ENCODE measurements around the gene EDA.
"Not testable (repeated sequence)": the region's sequence is repeated elsewhere in the genome, so short reads cannot be mapped to it uniquely, and the experiment has no call there.

Gene EDA

DNA sequence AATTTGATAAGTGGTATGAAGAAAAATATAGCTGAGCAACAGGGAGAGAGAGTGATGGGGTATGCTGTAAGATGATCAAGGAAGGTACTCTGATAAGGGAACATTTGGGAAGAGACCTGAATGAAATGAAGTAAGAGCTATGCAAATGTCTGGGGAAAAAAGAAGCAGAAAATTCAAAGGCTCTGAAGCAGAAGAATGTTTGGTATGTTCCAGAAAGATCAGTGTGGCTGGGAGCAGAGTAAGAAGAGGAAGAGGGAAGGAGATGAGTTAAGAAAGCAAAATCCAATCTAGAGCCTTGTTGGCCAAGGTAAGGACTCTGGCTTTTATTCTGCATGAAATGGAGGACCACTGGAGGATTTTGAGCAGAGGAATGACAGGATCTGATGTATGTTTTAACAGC is 343.8 kb downstream of the EDA start:
- no peak for DNase-seq (ENCODE audit: low read depth)

DNA sequence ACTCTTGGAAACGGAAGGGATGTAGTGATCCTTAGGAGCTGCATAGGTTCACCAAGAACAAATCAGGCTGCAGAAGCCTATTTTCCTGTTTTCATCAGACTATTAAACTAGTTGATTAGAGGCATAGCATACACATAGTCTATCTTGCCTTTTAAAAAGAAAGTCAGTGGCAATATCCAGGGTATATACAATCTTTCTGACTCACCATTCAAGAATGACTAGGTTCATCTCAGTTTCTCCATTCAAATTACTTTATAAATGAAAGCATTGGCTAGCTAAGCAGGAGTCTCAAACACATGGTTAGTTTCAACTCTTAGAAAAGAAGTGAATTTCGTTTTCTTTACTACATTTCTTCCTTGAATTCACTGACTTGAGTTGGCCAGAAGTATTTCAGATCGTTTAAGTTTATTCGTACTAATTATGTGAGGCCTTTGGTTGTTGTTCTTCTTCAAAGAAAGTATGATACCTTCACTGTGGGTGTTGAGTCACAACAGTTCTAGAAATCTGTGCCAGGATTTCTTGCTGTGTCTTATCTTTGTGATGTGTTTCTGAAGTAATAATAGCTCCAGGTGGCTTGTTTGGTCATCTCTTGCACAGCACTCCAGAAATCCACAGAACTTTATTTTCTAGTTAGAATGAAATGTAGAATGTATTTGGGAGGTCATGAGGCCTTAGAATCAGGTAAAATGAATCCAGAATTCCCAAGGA is 345.6 kb downstream of the EDA start:
- DNase-seq (ENCODE audit: low read depth): no peak

DNA sequence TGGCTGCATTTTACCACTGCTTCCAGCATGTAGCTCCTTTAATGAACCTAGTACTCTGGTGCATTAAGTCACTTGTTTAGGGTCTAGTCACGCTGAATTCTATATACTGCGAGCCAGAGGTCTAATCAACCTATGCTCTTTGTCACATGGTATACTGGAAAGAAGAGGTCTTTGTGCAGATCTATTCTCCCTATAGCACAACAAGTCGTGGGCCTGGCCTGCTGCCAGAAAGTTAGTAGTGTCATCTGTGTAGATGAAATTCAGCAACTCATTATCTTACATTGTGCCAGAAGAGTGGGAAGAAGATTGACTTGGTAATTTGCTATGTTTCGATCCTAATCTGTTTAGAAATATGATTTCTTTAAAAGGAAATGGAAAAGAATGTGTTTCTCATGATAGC is 353.0 kb downstream of the EDA start:
- DNase-seq (ENCODE audit: low read depth): no peak

DNA sequence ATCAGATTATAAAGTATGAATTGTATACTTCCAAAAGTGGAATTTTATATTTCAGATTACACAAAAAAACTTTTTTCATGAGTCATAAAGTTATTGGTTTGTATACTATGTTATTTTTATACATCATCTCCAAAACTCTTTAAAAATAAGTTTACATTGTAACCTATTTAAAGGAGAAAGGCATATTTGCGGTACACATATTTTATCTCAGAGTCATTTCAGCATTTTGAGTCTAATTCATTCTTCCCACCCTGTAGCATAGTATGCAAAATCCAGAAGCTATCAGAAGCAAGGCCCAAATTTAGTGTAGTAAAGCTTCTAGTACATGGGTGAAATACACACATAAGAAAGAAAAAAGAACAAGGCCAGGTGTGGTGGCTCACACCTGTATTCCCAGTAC is 353.5 kb downstream of the EDA start:
- no peak for DNase-seq (ENCODE audit: low read depth)

DNA sequence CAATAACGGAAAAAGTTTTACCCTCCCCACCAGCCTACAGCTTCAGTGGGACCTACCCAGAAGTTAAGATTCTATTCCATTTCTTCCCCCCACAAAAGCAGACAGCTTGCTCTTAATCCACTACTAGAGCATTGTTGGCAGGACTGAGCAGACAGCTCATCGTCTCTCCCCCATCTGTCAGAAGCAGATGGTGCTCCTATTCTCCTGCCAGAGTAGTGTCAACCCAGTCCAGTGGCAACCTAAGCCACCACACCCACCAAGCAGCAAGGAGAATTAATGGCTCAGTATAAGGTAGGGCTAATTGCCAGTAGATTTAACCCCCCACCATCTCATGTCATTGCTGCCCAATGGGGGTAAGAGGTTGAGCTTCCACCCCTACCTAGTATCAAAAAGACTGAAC is 371.8 kb downstream of the EDA start:
- no peak for DNase-seq (ENCODE audit: low read depth)

DNA sequence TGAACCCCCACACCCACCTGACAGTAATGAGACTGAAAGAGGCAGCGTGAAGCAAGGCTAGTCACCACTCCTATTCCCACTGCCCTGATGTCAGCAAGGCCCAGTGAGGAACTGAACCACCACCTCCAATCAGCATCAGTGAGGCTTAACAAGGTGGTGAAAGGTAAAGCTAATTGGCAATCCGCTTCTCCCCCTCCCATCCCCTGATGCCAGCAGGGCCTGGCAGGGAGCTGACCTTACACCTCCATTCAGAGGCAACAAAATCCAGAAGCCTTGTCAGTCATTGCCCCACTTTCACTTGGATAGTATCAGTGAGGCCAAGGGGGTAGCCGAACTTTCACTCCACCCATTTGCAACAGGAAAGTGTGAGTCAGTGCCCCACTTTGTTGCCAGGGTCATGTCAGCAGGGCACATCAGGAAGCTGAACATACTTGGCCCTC is 373.1 kb downstream of the EDA start:
- DNase-seq (ENCODE audit: low read depth): no peak

DNA sequence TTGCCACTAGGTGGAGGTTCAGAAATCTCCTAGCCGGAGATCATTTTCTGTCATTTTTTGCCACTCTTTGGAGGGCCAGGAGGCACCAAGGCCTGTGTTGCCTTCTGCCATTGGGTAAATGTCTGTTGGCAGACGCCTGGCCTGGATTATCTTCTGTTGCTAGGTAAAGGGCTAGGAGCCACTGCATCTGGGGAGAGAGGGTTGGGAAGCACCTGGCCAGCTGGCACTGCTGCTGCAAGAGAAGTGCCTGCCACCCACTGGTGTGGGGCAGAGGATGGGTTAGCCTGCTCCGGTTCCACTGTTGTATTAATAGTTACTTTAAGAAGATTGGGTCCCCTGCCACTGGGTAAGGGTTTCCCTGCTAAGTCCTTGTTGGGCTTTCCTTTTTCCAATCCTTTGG is 375.8 kb downstream of the EDA start:
- no peak for DNase-seq (ENCODE audit: low read depth)

DNA sequence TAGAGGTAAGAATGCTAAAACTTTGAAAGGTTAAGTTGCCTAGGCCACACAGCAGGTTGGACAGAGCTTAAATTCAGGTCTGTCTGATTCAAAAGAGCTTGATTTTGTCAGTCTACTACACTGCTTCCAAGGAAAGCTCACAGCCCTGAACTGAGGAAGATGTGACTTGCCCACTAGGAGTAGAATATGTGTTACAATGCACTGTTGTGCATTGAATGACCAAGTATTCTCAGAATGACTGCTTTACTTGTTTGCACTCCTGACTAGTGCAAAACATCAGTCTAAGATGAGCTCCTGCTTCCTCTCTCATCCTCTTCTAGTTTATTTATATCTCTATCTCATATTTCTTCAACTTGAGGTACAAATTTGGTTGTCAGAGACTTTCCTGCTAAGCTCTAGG is 377.6 kb downstream of the EDA start:
- DNase-seq (ENCODE audit: low read depth): no peak

DNA sequence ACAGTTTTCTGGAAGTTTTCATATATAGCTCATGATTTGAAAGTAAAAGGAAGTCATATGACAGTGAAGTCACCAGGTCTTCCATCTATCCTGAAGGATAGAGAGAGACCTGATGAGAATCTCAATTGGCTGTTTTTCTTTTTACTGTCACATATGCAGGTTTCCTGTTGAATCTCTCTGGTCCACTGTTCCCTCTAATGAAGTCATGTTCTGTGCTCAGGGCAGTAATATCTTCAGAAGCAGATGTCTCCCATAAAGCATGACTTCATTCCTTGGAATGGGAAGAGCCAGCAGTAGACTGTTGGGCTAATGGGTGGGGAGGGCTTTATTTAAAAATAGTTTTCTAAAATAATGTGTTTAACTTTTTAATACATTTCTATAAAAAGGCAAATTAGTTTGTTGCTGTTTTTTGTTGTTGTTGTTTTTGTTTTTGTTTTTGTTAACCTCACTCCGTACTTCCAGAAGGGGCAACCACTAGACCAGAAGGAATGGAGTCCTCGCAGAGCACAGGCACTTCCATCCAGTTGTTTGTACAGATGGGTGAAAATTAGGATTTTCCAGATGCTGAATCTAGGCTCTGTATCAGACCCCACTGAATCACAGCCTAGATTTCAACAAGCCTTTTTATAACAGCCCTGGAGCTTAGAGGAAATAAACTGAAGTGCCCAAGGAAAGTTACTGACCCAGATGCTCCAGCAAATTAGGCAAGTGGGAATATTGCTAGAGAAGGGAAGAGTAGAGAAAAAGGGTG is 379.6 kb downstream of the EDA start:
- no peak for DNase-seq (ENCODE audit: low read depth)

DNA sequence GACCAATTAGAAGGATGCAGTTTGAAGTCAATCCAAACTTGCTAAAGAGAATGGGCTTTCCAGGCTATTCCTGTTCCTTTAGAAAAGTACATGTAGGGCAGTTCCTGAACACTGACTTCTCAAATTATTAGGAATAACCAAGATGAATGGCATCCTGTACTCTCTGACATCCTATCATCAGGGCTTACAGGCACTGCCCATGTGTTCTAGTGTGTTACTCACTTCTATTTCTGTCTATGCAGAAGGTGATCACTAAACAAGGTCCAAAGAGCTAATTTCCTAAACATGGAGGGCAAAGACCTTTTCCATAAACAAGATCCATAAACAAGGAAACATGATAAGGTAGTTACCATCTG is 380.2 kb downstream of the EDA start:
- DNase-seq (ENCODE audit: low read depth): no peak

DNA sequence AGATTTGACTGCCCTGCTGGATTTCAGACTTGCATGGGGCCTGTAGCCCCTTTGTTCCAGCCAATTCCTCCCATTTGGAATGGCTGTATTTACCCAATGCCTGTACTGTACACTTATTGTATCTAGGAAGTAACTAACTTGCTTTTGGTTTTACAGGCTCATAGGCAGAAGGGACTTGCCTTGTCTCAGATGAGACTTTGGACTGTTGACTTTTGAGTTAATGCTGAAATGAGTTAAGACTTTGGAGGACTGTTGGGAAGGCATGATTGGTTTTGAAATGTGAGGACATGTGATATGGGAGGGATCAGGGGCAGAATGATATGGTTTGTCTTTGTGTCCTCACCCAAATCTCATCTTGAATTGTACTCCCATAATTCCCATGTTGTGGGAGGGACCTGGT is 382.4 kb downstream of the EDA start:
- not testable (repeated sequence) for DNase-seq (ENCODE audit: low read depth)

DNA sequence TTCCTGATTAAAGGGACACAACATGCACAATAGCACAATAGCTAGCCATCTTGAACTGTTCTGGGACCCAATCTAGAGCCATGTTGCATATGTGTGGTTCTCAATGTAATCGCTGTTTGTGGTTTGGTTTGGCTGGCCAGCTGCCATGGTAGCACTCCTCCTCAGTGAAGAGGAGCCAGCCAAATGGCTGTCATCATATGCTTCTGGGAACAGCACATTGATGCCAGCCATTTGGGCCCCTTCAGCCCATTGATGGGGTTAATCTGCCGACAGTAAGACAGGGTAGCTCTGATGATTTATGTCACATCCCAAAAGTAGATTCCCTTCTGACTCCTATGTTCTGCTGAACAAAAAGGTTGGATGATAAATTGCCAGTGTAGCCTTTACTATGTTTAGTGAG is 385.4 kb downstream of the EDA start:
- no peak for DNase-seq (ENCODE audit: low read depth)

DNA sequence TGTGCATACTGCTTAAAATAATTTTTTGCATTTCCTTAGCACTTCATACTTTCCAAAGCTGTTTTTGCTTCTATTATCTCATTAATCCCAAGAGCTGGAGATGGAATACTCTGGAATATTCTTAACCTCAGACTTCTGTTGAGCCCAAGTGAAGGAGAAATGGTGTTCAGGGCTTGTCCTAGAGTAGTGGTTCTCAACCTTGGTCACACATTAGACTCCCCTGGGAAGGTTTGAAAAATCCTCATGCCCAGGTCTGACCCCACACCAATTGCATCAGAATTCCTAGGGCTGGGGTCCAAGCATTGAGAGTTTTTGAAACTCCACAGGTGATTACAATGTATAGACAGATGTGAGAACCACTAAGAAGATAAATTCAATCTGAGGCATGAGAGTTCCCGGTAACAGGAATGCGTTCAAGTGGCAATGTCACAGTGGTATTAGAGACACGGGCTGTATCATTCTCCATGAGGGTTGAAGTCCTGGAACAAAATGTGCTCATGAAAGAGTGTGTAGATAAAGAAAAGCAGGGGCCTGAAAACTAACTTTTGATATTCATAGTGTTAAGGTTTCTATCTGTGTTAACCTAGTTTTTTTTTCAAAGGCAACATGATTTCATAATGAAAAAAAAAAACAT is 385.9 kb downstream of the EDA start:
- no peak for DNase-seq (ENCODE audit: low read depth)

DNA sequence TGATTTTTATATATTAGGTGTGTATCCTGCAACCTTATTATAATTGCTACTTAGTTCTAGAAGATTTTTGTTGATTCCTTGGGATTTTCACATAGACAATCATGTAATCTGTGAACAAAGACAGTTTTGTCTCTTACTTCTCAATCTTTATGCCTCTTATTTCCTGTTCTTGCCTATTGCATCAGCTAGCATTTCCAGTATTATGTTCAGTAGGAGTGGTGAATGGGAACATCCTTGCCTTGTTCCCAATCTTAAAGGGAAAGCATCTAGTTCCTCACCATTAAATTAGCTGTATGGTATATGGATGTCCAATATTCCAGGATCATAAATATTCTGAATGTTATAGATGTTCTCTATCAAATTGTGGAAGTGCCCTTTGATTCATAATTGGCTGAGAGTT is 392.0 kb downstream of the EDA start:
- no peak for DNase-seq (ENCODE audit: low read depth)

DNA sequence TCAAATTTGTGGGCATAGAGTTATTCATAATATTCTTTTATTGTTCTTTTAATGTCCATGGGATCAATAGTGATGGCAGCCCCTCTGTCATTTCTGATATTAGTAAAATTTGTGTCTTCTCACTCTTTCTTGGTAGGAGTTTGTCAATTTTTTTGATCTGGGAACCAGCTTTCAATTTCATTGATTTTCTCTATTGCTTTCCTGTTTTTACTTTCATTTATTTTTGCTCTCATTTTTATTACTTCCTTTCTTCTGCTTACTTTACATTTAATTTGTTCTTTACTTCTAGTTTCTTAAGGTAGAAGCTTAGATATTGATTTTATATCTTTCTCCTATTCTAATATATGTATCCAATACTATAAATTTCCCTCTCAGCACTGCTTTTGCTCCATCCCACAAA is 393.1 kb downstream of the EDA start:
- DNase-seq (ENCODE audit: low read depth): no peak

DNA sequence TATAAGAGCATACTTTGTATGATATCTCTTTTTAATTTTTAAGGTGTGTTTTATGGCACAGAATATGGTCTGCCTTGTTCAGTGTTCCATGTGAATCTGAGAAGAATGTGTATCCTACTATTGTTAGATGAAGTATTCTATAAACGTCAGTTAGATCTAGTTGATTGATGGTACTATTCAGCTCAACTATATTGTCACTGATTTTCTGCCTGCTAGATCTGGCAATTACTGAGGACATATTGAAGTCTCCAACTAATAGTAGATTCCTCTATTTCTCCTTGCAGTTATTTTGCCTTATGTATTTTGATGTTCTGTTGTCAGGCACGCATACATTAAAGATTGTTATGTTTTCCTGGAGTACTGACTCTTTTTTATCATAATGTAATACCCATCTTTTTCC is 394.1 kb downstream of the EDA start:
- DNase-seq (ENCODE audit: low read depth): no peak

DNA sequence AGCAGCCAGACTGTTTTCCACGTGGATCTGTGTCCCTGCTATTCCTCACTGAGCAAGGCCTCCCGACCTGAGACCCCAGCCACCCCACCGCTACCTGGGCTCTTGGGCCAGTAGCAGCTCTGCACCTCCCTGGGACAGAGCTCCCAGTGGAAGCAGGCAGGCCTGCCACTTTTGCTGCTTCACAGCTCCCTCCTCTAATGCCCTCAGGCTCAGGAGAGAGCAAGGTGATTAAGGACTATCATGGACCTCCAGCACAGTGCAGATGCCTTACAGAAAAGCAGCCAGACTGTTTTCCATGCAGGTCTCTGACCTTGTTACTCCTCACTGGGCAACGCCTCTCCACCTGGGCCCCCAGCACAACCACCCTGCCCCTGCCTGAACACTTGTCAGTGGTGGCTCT is 396.8 kb downstream of the EDA start:
- DNase-seq (ENCODE audit: low read depth): no peak

DNA sequence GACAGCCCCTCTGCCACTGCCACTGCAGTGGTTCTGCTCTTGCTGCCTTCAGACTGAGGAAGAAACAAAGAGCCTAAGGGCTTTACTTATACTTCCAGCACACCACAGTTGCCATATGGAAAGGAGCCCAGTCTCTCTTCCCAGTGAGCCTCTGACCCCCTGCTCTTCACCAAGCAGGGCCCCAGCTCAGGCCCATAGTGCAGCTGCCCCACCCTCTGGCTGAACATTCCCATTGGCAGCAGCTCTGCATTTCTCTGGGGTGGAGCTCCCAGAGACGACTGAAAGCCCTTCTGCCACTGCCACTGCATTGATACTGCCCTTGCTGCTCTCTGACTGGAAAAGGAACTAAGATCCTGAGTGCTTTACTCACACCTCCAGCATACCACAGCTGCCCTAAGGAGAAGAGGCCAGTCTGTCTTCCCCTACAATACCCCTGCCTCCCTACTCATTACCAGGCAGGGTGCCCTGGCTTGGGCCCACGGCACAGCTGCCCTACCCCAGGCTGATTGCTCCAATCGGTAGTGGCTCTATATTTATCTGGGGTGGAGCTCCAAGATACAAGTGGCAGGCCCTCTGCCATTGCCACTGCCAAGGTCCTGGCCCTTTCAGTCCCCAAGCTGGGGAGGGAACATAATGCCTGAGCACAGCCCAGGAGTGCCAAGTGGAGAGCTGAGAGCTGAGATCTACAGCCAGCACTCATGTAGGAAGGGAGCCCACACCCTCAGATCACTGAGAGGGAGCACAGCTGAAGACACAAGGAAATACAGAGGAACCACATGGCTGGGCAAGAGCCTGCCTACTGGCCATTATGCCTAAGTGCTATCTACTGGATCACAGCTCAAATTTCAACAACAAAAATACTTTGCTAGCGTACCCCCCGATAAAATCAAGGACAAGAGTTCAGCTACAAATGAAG is 397.8 kb downstream of the EDA start:
- DNase-seq (ENCODE audit: low read depth): peak; percentile 22

DNA sequence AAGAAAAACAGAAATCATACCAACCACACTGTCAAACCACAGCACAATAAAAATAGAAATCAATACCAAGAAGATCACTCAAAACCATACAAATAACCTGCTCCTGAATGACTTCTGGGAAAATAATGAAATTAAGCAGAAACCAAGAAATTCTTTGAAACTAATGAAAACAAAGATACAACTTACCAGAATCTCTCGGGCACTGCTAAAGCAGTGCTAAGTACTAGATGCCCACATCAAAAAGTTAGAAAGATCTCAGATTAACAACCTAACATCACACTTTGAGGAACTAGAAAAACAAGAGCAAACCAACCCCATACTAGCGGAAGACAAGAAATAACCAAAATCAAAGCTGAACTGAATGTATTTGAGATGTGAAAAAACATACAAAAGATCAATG is 400.6 kb downstream of the EDA start:
- DNase-seq (ENCODE audit: low read depth): no peak

DNA sequence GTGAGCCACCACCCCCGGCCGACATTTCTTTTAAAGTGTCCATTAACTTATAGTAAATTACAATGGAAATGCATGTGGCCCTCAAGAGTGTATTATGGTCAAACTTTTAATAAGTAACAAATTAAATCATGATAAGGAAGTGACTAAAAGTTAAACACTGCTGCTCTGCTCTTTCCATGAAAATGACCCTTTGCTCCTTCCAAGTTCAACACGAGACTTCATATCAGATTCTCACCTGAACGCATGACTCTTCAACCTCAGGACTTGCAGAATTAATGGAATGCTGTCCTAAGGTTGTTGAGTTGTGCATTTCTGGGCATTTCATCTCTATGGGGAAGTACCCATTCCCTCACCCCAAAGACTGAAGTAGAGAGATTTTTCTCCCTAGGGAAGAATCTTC is 406.7 kb downstream of the EDA start:
- no peak for DNase-seq (ENCODE audit: low read depth)

DNA sequence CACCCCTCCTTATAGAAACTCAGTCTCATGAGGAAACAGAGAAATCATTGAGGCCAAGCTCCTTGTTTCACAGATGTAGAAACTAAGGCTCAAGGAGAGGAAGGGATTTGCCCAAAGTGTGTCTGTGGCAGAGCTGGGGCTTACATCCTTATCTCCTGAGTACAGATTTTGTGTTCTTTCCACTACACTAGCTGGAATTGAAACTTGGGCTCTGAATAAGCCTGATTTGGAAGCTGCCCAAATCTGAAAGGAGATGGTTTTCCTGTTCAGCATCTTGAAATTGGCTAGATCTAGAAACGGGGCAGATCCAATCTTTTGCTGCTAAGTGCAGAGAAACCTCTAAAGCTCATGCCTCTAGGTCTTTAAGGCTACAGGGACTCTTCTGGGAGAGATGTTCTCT is 409.6 kb downstream of the EDA start:
- no peak for DNase-seq (ENCODE audit: low read depth)

DNA sequence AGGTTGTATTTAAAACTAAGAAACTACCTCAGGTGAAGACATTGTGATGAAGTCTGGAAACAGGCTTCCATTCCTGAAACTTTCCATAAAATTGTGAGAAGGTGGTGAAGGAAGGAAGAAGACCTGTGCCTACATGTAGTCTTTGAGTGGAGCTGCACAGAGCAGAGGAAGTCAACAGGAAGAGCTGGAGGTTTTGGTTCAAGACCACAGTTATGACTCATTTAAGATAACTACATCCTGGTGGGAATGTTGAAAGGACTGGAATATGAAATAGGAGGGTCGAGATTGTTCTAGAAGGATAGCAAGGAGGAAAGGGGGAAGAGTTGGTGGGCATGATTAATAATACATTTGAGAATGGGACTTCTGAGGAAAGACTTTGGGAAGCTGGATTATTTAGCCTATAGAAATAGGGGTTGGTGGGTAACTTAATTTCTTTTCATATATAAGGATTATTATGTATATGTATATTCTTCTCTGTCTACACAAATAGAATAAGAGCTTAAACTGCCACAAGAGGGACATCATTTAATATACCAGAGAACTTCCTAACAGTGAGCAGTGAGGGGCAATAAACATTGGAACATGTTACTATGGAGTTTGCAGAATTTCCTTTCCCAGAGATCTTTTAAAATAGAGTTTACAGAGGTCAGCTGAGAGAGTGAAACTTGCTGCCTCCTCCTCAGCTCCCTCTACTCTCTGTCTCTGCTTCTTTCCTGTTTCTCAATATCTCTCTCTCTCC is 410.4 kb downstream of the EDA start:
- DNase-seq (ENCODE audit: low read depth): no peak

All from fibroblast of the conjunctiva (primary cell).